Measurements from ENCODE around the gene CPNE2. TPM values are rescaled to one million over a fixed set of nuclear protein-coding genes. Genes with fewer than 3 reads are reported as not detected.

Gene CPNE2
- total RNA-seq, 1 donor from 2014 or later, result 40.3 TPM

GRCh38 chr16:57128771-57129389 lies 36.5 kb downstream of the CPNE2 start:
- Histone ChIP-seq H3K4me3 (no peak overlapping the region), H3K4me1 (peaks cover 10% of the 10 kb centered on the region), H3K9me3 (no peaks in the 10 kb centered on the region), H3K27me3 (no peaks in the 10 kb centered on the region), H3K27ac (no peak overlapping the region), H3K36me3 (peaks cover 0 to 6% of the 10 kb centered on the region in 2 donors)
- DNase-seq (ENCODE audit: extremely low spot score in 2 of 2), result no peak
- TF ChIP-seq POLR2AphosphoS5 (IDR thresholded peaks at IDR 0.05; ENCODE audit: insufficient read depth in 1 of 2, low read depth in 1 of 2) (no peak), POLR2A (IDR thresholded peaks at IDR 0.05) (no peak)
- TF ChIP-seq, protein P1, sequence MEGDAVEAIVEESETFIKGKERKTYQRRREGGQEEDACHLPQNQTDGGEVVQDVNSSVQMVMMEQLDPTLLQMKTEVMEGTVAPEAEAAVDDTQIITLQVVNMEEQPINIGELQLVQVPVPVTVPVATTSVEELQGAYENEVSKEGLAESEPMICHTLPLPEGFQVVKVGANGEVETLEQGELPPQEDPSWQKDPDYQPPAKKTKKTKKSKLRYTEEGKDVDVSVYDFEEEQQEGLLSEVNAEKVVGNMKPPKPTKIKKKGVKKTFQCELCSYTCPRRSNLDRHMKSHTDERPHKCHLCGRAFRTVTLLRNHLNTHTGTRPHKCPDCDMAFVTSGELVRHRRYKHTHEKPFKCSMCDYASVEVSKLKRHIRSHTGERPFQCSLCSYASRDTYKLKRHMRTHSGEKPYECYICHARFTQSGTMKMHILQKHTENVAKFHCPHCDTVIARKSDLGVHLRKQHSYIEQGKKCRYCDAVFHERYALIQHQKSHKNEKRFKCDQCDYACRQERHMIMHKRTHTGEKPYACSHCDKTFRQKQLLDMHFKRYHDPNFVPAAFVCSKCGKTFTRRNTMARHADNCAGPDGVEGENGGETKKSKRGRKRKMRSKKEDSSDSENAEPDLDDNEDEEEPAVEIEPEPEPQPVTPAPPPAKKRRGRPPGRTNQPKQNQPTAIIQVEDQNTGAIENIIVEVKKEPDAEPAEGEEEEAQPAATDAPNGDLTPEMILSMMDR (IDR thresholded peaks at IDR 0.05), result no peak
- intact Hi-C loops (cut with DNase I), result no loop called here

GRCh38 chr16:57130950-57131321 lies 38.6 kb downstream of the CPNE2 start:
- no peaks in the 10 kb centered on the region for H3K27me3 ChIP-seq
- TF ChIP-seq POLR2A (IDR thresholded peaks at IDR 0.05) (no peak), POLR2AphosphoS5 (IDR thresholded peaks at IDR 0.05; ENCODE audit: insufficient read depth in 1 of 2, low read depth in 1 of 2) (no peak)
- TF ChIP-seq, protein P1 (IDR thresholded peaks at IDR 0.05), result no peak
- H3K27ac ChIP-seq, result no peak overlapping the region
- DNase-seq (ENCODE audit: extremely low spot score in 2 of 2), result no peak
- no peak overlapping the region for H3K4me3 ChIP-seq
- peaks cover 10% of the 10 kb centered on the region for H3K4me1 ChIP-seq
- intact Hi-C loops (cut with DNase I), result no loop called here
- H3K36me3 ChIP-seq, result peaks cover 0 to 6% of the 10 kb centered on the region in 2 donors
- H3K9me3 ChIP-seq, result no peaks in the 10 kb centered on the region

GRCh38 chr16:57131351-57131970 lies 39.1 kb downstream of the CPNE2 start:
- no peak for TF ChIP-seq POLR2AphosphoS5 (IDR thresholded peaks at IDR 0.05; ENCODE audit: insufficient read depth in 1 of 2, low read depth in 1 of 2)
- TF ChIP-seq POLR2A (IDR thresholded peaks at IDR 0.05), result no peak
- TF ChIP-seq, protein P1 (IDR thresholded peaks at IDR 0.05), result no peak
- no peaks in the 10 kb centered on the region for H3K27me3 ChIP-seq
- intact Hi-C loops (cut with DNase I), result no loop called here
- no peak overlapping the region for H3K4me3 ChIP-seq
- peaks cover 0 to 6% of the 10 kb centered on the region in 2 donors for H3K36me3 ChIP-seq
- no peak for DNase-seq (ENCODE audit: extremely low spot score in 2 of 2)
- H3K27ac ChIP-seq, result no peak overlapping the region
- H3K9me3 ChIP-seq, result no peaks in the 10 kb centered on the region
- peaks cover 10% of the 10 kb centered on the region for H3K4me1 ChIP-seq

DNA sequence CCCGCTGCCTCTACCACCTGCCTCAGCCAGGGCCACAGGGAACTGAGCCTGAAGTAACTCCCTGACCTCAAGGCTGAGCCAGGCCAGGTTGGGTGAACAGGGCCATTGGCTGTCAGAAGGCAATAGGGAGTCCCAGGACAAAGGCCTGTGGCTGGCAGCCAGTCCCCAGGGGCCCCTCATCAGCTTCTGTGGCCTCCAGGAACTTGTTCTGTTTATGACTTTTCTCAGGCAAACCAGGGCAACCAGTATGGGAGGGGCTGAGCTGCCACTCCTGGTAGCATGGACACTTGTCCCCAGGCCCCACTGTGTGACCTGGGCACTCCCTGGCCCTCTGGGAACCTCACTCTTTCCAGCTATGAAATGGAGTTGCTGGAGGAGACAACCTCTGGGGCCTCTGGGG lies 40.1 kb downstream of the CPNE2 start:
- no peak for DNase-seq (ENCODE audit: extremely low spot score in 2 of 2)
- intact Hi-C loops (cut with DNase I), result no loop called here

More for the DNA sequence above, 40.1 kb downstream of the CPNE2 start:
- Histone ChIP-seq H3K36me3 (peaks cover 0 to 6% of the 10 kb centered on the region in 2 donors), H3K4me3 (no peak overlapping the region), H3K27ac (no peak overlapping the region), H3K4me1 (peaks cover 10% of the 10 kb centered on the region), H3K27me3 (no peaks in the 10 kb centered on the region), H3K9me3 (no peaks in the 10 kb centered on the region)
- TF ChIP-seq, protein P1 (IDR thresholded peaks at IDR 0.05), result no peak
- TF ChIP-seq POLR2A (IDR thresholded peaks at IDR 0.05), result no peak
- no peak for TF ChIP-seq POLR2AphosphoS5 (IDR thresholded peaks at IDR 0.05; ENCODE audit: insufficient read depth in 1 of 2, low read depth in 1 of 2)

All from vagina (tissue), 2 donors.